Measurements from ENCODE around the gene WFS1. TPM values are rescaled to one million over a fixed set of nuclear protein-coding genes. Genes with fewer than 3 reads are reported as not detected.

Gene WFS1
- total RNA-seq, 1 donor from 2014 or later: 18.9 TPM

GRCh38 chr4:6338175-6338950, 68.7 kb downstream of the WFS1 start:
- no peak for DNase-seq (ENCODE audit: low read depth, low spot score)

GRCh38 chr4:6338951-6339817, 69.5 kb downstream of the WFS1 start:
- DNase-seq (ENCODE audit: low read depth, low spot score): no peak

GRCh38 chr4:6339818-6340445, 70.3 kb downstream of the WFS1 start:
- DNase-seq (ENCODE audit: low read depth, low spot score): no peak

- no peak for DNase-seq (ENCODE audit: low read depth, low spot score)
Measured at GRCh38 chr4:6340446-6341015, 70.9 kb downstream of the WFS1 start.

GRCh38 chr4:6341696-6342095, 72.0 kb downstream of the WFS1 start:
- DNase-seq (ENCODE audit: low read depth, low spot score): no peak

DNA sequence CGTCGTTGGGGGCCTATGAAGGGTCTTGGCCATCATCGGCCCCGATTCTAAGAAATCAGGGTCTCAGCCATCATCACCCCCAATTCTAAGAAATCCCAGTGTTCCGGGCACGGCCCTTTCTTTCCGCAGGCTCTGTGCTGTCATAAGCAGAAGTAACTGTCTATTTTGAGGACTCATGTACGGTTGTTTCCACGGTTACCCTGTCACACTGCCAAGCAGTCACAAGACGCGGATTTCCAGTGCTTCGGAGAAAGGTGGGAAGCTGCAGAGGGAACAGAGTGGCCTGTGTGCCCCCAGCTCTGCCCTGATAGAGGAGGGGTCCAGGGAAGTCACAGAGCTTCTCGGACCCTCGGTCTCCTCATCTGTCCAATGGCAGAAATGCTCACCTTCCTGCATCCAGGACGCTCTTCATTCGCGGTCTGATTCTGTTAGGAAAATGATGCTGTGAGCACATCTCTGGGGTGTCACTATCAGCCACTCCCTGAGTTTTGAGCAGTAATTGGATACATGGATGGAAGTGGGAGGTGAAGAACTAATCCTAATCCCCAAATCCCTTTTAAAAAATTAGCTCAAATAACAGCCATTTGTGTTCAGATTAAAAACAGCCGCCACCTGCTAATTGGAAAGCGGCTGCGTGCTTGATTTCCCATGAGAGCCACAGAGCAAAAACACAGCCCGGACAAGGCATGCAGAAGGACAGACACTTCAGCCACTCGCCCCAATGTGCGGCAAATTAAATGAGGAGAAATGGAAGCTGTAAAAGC, 73.1 kb downstream of the WFS1 start:
- DNase-seq (ENCODE audit: low read depth, low spot score): no peak

- DNase-seq (ENCODE audit: low read depth, low spot score): no peak
Measured at GRCh38 chr4:6343939-6344408, 74.3 kb downstream of the WFS1 start.

DNA sequence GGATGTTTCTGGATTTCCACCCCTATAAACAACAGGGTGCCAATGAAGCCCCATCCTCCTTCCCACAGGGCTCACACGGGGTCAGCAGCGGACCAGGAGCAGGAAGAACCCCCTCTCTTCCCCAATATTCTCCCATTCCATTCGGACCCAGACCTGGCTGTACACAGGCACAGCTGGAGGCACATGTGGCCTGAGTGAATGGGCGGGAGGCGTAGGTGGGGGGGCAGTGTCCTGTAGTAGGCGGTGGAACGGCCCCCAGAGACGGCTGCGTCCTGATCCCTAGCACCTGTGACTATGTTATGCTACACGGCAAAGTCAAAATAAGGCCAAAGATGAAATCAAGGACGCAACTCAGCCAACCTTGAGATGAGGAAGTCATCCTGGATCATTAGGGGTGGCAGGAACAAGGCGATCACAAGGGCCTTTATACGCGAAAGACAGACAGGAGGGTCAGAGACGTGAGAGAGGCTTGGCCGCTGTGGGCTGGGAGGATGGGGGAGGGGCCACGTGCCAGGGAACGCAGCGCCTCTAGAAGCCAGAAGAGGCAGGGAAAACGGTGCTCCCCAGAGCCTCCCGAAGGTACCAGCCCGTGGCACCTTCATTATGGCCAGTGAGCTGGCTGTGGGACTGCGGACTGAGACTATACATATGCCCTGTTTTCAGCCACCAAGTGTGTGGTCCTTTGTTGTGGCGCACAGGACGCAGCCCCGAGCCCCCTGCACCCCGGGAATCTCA, 75.6 kb downstream of the WFS1 start:
- no peak for DNase-seq (ENCODE audit: low read depth, low spot score)

DNA sequence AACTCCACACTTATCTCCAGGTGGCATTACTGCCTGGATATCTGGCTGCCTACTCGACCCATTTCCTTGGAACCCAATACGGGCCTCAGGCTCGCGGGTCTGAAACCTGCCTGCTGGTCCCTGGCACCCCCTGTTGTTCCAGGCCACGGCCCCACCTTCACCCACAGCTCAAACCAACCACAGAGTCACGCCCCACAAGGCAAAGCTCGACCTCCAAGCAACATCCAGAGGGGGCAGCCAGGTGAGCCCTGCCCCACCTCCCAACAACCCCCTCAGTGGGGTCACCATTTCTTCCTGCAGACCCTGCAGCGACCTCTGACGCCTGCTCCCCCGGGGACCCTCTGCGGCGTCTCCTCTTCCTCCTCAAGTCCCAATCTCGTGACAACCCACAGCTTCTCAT, 76.2 kb downstream of the WFS1 start:
- no peak for DNase-seq (ENCODE audit: low read depth, low spot score)

GRCh38 chr4:6346373-6347110, 76.9 kb downstream of the WFS1 start:
- DNase-seq (ENCODE audit: low read depth, low spot score): no peak

GRCh38 chr4:6347511-6348045, 77.9 kb downstream of the WFS1 start:
- DNase-seq (ENCODE audit: low read depth, low spot score): no peak

DNA sequence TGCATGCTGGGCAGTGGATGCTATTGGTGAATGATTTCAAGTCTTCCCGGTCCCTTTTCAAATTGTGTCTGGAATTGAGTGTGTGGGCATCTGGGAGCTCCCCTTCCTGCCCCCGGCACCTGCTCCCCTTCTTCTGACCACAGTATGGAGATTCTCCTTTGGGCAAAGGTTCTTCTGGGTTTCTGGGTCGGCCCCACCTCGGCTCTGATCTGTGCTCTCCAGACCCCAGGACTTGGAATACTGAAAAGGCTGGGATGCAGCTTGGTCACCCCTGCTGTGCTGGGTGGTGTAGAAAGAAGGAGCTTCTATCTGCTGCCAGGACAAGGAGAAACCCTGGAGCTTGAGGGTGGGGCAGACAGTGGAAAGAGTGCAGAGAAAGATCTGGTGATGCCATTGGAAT, 78.8 kb downstream of the WFS1 start:
- DNase-seq (ENCODE audit: low read depth, low spot score): no peak

- DNase-seq (ENCODE audit: low read depth, low spot score): no peak
Measured at GRCh38 chr4:6349896-6350603, 80.4 kb downstream of the WFS1 start.

DNA sequence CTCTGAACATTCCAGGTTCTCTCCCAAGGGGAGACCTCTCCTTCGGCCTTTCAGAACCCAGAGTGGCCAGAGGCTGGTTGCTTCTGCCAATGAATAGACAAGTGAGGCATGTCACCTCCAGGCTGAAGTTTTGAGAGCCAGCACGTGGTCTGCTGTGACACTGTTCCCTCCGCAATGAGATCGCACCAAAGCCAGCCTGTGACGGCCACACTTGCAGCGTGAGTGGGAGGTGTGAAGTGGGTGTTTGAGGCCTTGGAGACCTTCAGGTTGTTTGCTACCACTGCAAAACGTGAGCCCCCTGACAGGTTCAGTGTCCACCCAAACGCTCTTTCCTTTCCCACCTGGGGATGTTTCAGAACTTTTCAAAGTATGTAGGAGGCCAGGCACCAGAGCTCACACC, 81.0 kb downstream of the WFS1 start:
- DNase-seq (ENCODE audit: low read depth, low spot score): no peak

DNA sequence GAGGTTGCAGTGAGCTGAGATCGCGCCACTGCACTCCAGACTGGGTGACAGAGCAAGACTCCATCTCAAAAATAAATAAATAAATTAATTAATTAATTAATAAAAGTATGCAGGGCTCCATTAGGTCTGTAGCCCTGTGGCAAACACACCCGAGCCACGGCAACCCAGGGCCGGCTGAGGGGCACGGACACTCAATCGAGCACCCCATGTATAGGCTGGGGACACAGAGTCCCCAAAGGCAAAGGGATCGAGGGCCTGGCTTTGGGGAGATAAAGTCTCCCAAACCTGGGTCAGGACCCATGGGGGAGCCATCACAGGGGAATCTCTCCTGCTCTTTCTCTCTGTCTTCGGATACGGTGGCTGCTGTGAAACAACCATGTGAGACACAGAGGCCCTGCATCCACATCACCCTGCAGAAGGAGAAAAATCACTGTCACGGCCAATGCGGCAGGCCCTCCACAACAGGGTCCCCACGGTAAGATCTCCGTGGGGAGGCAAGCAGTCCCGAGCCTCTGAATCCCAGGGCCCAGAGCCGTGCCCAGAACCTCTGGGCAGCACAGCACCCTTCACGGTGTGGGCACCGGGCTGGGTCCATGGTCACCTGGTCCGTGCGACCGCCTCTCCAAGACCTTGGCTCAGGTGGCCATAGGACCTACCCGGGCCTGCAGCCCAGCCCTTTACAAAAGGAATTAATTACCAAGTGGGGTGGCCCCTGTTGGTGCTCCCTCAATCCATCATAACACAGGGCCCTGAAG, 81.8 kb downstream of the WFS1 start:
- no peak for DNase-seq (ENCODE audit: low read depth, low spot score)

DNA sequence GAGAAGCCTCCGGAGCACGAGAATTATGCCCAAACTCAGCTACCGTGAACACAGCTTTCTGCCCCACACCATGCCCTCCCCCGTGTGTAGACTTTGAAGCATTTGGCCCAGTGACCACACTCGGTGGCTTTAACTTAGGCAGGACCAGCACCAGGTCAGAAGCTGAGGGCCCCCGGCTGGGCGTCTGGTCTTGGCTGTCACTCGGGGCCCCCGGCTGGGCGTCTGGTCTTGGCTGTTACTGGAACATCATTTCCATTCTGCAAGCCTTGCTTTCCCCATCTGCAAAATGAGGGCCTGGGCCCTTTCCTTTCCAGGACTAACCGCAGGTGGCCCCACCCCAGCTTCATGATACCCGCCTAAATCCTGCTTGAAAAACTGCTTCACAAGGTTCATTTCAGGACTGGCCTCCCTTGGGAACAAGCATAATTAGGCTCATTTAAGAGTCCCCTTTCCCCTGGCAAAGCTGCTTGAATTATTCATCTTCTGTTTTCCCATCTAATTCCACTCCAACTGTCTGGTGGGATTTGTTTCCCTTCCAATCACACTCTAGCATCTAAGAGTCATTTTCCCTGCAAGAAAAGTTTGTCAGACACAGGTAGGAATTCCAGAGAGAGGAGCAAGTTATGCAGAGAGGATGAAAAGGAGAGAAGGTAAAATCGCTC, 82.5 kb downstream of the WFS1 start:
- DNase-seq (ENCODE audit: low read depth, low spot score): no peak

All from pulmonary artery endothelial cell (primary cell).